GM18873 (cell line): Measurements from ENCODE around the gene TRDN.
"Not testable (repeated sequence)": the region's sequence is repeated elsewhere in the genome, so short reads cannot be mapped to it uniquely, and the experiment has no call there.

Experiments
- ATAC-seq: cut with Tn5 transposase; IDR thresholded peaks from one replicate; pipeline ENCODE4 v1.9.1; 2021; ENCODE audit warnings: mild to moderate bottlenecking, moderate library complexity, moderate number of reproducible peaks; ENCODE audit not compliant: unreplicated experiment, low FRiP score

Gene TRDN

DNA sequence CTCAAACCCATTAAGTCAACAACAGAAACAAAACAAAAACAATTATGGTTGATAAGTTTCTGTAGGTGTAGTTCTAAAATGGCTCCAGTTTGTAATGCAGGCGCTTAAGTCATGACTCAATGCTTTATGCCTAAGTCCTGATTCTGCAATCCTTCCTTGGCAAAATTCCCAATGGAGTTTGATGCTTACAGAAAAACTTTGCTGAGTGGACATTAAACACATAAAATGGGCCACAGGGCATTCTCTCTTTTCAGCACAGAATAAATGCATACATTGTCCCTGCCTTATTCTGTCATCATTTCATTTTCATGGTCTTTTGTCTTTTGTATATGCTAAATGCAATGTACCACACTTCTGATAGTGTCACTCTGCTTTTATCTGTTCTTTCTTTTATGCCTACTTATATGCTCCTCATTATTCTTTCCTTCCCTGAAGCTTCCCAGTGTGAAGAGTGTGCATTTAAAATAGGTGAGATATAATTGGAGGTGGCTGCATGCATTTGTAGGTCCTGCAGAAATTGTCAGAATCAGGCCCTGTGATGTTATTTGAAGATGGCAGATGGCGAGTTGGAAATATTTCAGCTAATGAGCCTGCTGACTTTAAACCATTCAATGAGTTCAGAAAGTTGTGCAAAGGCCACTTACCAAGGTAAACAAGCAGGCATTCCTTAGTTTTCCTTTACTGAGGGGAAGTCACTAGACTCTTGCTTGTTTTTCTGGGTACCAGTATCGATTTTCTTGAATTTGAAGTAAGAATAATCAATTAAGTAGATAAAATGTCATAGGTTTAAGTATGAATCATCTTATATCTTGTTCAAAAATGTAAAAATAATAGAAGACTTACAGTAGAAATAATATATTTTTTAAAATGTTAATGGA lies 313.1 kb downstream of the TRDN start:
- no peak for ATAC-seq

DNA sequence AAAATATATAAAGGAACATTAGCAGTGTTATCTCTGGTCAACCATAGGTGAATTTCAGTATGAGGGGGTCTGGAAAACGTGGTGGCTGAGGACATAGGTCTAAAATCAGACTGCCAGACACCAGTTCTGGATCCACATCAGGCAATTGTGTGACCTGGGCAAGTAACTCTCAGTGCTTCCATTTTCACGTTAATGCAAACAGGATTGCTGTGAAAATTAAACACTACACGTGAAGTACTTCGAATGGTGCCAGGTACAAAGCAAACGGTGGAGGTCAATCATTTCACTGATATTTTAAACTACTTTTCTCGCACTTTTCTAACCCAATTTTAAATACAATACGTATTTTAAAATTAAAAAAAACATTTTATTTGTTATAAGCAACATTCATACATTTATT lies 315.7 kb downstream of the TRDN start:
- ATAC-seq: no peak

DNA sequence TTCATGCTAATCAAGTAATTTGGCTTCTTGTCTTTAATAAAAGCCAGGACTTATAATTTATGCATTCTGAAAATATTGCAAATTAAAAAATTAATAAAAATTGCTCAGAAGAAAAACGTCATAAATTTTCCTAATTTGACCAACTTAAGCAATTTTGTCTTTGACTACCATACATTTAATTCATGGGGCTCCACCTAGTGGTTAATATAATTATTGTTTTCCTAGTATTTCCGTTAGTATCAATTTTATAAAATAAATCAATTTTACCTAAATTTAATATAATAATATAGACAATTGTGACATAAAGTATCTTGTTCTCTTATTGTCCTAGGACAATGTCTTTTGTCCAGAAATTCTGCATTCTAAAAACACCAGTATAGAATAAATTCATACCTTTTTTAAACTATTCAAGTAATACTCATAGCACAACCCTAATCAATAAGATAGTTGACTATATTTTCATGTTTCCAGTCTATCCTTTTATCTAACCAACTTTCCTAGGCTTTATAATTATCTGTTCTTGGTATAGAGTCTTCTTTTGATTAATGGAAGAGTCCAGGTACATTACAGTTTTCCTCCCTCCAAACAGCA lies 319.9 kb downstream of the TRDN start:
- no peak for ATAC-seq

DNA sequence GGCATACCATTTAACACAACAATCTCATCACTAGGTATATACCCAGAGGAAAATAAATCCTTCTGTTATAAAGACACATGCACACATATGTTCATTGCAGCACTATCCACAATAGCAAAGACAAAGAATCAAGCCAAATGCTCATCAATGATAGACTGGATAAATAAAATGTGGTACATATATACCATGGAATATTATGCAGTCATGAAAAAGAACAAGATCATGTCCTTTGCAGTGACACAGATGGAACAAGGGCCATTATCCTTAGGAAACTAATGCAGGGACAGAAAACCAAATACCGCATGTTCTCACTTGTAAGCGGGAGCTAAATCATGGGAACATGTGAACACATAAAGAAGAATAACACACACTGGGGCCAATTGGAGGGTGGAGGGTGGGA lies 322.3 kb downstream of the TRDN start:
- not testable (repeated sequence) for ATAC-seq

DNA sequence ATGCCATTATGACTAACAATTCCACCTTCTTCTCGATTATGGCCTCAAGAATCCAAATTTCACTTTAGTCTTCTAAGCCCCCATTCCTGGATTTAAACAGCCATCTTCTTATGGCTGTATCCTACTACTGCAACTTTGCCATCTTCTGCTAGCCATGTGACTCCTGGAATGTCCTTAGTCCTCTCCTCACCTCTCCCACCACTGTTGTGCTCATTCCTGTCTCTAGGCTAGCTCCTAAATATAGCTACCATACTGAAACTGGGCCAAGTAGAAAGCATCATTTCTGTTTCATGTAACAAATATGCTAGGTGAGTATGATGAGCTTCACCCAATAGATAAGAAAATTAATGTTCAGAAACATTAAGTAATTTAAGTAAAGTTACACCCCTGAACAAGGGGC lies 327.6 kb downstream of the TRDN start:
- ATAC-seq: no peak

DNA sequence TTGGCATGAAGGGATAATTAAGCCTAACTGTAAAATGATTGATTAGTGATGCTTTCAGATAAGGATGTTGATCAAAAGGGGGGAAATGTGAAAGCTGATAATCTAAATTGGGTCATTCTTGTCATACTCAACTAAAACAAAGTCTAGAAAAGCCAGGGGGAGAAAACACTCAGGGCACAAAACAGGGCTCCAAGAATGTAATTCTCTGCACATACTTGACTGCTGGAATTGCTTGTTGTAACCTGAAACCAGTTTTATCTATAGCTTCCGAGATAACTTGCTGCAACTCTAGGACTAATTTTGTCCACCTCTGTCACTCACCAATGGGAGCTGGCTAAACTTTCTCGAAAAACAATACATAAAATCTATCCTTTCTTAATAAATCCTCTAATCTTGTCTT lies 330.4 kb downstream of the TRDN start:
- ATAC-seq: no peak

DNA sequence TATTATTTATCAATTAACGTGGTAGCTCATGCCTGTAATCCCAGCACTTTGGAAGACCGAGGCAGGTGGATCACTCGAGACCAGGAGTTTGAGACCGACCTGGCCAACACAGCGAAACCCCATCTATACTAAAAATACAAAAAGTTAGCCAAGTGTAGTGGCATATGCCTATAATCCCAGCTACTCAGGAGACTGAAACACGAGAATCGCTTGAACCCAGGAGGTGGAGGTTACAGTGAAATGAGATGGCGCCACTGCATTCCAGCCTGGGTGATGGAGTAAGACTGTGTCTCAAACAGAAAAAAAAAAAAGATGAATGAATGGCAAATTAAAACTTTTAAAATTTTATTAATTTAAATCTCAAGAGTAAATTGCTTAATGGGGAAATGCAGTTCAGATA lies 341.1 kb downstream of the TRDN start:
- no peak for ATAC-seq

DNA sequence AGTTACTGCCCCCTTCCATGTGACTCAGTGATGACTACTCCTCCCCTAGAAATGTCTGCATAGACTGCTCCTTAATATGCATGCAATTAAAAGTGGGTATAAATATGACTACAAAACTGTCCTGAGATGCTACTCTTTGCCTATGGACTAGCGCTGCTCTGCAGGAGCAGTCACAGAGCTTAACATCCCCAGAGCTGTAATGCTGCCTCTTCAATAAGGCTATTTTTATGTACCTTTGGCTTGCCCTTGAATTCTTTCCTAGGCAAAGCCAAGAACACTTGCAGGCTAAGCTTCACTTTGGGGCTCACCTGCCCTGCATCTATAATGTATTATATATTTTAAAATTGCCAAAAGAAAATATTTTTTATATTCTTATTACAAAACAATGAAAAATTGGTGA lies 341.6 kb downstream of the TRDN start:
- ATAC-seq: no peak

DNA sequence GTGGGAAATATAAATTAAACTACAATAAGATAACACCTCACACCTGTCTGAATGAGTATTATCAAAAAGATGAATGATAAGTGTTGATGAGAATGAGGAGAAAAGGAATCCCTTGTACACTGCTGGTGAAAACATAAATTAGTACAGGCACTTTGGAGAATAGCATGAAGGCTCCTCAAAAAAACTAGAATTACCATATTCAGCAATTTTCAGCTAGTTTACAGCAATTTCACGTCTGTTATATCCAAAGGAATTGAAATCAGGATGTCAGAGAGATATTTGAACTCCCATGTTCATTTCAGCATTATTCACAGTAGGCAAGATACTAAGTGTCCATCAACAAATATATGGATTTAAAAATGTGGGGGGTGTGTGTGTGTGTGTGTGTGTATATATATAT lies 348.1 kb downstream of the TRDN start:
- no peak for ATAC-seq

DNA sequence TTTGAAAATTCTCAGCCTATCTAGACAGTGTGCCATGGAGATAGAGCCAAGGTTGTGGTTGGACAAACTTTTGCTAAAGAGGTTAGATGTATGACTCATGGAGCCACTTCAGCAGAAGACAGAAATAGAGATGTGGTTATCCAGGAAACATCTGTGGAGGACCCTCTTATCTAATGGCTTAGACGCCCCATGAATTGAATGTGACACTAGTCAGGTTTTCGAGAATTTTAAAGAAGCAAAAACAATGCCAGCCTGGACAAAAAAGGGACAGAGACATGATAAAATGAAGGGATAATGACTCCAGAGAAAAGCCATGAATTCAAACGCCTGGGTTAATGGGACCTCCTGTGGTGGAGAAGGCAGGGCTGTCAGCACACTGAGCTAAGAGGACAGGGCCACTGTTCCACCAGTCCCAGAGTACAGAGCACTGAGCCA lies 360.2 kb downstream of the TRDN start:
- no peak for ATAC-seq

DNA sequence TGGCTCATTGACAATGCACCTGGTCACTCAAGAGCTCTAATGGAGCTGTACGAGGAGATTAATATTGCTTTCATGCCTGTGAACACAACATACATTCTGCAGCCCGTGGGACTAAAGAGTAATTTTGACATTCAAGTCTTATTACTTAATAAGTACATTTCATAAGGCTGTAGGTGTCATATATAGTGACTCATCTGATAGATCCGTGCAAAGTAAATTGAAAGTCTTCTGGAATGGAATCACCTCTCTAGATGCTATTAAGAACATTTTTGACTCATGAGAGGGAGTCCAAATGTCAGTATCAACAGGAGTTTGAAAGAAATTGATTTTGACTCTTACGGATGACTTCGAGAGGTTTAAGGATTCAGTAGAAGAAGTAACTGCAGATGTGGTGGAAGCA lies 372.8 kb downstream of the TRDN start:
- no peak for ATAC-seq

DNA sequence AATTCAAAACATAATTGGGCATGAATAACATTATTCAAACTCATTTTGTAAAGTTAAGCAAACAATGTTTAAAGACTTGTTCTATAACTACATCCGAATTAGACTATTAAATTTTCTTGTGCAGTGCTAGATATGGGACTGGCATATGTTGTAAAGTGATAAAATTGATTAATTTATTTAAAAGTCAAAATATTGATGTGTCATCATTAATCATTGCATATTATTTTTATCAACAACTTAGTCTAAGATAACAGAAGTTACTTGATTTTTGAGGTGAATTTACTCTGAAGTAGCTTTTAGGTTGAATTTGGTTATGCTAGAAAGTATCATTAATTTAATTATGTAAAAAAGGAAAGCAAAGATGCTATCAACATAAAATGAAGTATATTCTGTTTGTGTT lies 396.1 kb downstream of the TRDN start:
- ATAC-seq: no peak

DNA sequence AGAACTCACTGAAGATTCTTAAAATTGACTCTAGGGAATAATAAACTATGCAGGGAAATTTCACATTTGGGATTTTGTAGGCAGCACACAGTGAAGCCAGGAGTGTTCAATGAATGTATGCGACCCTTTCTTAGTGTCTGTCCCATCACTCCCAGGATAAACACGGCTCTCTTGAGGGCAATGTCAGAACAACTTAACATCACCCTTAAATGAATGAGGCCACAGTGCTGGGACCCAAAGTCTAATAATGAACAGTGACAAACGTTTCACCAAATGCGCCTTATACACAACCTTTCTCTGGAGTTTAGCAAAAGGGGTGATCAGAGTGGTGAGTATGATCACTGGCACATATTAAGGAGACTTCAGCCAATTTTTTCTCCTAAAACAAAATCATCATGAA lies 403.4 kb downstream of the TRDN start:
- ATAC-seq: no peak

DNA sequence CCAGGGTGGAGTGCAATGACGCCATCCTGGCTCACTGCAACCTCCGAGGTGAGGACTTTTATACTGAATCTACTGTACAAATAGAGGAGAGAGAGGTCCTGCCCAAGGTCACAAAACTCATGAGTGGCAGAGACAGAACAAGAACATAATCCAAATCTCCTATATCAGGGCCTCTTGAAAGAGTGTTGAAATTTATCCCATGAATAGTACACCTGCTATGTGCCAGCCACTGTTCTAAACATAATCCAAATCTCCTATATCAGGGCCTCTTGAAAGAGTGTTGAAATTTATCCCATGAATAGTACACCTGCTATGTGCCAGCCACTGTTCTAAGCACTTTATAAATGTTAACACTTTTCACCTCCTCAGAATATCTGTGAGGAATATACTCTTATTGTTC lies 409.0 kb downstream of the TRDN start:
- ATAC-seq: not testable (repeated sequence)

DNA sequence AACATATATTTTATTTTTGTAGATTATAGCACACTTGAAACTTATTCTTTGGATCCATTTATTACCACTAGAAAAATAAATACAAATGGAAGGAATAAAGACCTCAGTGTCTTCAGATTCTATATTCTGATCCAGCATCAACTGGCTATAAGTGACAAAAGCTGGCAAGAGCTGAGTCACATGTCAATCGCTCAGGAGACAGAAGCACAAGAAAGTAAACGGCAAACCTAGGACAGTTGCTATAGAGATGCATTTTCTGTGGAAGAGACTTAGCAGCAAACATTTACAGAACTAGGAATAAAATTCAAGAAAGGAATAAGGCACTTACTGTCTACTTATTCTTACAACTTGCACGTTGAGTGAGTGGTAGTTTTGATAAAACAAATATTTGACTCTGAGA lies 410.4 kb downstream of the TRDN start:
- no peak for ATAC-seq

DNA sequence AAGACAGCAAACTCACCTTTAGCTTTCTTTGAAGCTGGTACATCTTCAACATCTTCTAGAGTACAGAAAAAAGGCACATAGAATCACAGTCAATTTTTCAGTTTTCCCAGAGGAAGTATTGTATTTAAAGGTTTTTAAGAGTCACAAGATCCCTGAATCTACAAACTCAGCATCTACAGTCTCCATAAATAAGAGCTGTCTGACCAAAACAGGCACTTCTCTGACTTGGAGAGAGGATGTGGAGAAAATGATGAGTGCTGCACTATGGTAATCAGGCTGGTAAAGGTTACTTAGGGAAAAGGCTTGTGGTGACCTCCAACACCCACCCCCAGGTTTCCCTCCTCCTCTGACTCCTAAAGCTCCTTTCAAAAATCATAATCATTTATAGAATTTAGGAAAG lies 412.7 kb downstream of the TRDN start:
- no peak for ATAC-seq

DNA sequence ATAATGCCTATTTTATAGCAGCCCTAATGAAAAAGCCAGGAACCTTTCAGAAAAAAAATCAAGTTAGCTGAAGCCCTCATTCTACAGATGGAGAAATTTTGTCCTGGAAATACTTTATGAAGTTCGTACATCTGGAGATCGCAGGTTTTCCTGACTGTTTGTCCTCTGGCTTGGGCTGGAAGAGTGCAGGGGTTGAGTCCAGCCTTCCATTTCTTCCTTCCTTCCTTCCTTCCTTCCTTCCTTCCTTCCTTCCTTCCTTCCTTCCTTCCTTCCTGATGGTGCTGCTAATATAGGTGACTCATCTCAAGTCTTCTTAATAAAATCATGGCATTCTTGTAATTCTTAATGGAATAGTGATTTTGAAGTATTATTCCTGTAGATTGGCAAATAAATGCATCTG lies 413.3 kb downstream of the TRDN start:
- no peak for ATAC-seq

DNA sequence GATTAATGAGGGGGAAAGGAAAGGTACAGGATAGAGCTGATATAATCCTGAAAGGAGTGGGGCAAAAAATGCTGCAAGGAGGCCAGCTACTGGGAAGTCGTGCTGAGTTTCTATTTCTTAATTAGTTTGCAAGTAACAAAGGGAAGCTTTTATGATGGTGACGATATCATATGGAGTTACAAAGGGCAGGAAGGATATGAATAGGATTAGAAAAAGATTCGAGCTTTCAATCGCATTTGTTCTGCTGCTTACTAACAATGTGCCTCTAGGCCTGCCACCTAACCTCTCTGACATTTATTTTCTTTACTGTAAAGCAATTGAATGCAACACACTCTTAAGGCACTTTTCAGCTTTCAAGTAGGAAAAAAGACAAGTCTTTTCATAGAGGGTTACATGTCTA lies 421.5 kb downstream of the TRDN start:
- no peak for ATAC-seq

DNA sequence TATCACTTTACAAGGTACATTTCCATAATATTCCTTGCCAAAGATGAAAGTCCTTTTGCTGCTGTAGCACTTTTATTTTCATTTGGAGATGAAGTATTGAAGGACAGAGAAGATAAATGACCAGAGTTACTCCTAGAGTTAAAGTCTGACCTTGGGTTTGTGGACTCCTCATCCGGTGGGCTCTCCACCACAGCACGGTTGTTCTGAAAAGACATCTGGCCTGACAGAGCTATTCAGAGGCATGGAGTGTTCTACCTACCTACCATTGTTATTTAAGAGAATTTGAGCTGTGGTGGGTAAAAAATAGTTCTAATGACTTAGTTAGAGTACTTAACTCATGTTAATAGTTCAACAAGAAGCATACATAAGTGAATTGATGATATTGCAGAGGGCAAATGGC lies 422.3 kb downstream of the TRDN start:
- no peak for ATAC-seq

DNA sequence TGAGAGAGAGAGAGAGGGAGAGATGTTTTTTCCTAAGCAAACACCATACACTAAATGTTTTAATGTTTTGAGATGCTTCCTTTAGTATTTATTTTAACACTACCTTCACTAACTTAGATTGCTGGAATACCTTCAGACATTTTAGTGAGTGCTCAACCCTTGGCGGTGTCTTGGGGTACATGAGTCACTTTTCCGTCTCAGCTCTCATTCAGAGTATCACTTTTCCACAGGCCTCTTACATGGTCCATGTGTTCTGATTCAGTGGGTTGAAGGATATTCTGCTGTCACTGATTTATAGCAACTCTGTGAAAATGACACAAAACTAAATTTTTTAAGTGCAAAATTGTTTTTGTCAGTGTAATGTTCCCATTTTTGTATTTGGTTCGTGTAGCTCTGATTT lies 422.8 kb downstream of the TRDN start:
- no peak for ATAC-seq

DNA sequence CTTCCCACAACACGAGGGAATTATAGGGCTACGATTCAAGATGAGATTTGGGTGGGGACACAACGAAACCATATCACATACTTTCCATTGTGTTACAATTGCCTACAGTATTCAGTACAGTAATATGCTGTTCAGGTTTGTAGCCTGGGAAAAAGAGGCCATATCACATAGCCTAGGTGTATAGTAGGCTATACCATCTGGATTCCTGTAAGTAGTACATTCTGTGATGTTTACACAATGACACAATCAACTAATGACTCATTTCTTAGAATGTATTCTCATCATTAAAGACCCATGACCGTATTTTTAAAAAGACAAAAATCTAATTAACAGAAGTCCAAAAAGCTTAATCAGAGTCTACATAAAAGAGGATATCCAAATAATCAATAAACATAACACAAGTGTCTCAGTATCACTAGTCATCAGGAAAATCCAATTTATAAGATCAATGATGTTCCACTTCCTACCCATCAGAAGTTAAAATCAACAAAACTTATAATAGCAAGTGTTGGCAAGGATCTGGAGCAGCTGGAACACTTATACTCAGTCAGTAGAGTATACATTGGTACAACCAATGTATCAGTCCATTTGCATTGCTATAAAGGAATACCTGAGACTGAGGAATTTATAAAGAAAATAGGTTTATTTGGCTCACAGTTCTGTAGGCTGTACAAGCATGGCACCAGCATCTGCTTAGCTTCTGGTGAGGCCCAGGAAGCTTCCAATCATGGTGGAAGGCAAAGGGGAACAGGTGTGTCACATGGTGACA lies 424.8 kb downstream of the TRDN start:
- ATAC-seq: no peak
